ENCODE measurements around the gene KLHL12. TPM values are rescaled to one million over a fixed set of nuclear protein-coding genes. Genes with fewer than 3 reads are reported as not detected.
"Not testable (repeated sequence)": the region's sequence is repeated elsewhere in the genome, so short reads cannot be mapped to it uniquely, and the experiment has no call there.

Gene KLHL12
- total RNA-seq, 1 experiment from 2014 or later: 46.5 TPM

DNA sequence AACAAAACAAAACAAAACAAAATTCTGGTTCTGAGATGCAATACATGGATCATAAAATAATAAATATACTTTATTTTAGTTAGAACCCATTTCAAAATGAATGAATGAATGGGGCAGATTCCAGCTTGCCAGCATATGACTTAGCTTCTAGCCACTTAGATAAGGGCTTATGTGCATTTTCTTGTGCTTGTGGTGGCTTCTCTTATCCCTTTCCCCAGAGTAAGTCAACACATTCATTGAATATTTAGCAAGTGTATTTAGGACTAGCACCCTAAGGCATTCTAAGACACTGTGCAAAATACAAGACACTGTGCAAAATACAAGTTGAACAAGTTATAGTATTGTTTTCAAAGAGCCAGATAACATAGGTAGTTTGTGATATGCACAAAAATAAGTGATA is 26.4 kb upstream of the KLHL12 start:
- in situ Hi-C loops (cut with HindIII; ENCODE audit: low sequenced_read_pairs): no loop called here
- DNase-seq (ENCODE audit: low spot score): no peak

DNA sequence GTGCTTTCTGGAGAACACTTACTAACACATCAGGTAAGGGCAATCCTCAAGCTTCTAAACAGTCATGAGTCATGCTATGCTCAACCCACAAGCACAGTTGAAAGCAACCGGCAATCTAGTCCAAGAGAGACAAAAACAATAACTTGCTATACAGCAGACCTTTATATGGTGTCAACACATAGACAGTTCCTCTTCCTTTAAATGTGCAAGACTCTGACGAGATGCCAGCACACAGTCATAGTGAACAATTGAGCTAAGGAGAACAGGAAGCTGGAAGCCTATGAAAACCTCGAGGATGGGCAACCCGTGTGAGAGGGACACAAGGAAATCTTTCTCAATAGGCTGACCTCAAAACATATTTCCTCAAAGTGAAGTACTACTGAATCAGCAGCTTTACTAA is 25.8 kb upstream of the KLHL12 start:
- in situ Hi-C loops (cut with HindIII; ENCODE audit: low sequenced_read_pairs): no loop called here
- no peak for DNase-seq (ENCODE audit: low spot score)

DNA sequence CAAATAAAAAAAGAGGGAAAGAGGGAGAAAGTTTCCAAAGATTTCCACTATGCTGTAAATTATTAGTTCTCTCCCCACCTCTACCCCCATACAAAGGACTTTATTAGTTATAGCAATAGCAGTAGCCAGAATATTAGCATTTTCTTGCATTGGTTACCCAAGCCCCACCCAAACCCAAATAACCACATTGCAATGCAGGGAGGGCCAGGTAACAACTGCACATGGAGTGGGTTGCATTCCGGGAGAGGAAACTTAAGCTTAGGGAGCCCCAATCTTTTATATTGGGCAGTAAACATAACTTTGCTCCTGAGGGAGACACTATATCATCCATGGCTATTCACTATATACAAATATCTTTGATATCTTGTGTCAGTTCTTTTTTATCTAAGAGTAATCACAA is 25.1 kb upstream of the KLHL12 start:
- in situ Hi-C loops (cut with HindIII; ENCODE audit: low sequenced_read_pairs): no loop called here

DNA sequence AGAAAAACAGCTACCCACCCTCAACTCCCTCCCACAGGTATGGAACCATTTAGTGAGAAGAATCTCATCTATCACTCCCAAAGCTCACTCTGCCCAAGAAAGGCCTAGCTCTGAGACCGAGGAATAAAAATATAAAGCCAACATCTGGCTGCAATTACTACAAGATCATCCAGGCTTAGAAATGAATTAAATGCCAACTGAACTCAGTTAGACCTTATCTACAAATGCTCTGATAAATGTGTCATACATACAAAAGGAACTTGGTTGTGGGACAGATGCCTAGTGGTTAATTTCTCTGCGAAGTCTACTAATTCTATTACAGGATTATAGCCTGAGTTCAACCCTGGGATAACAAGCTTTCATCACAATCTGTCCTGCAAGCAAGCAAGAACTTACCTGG is 24.4 kb upstream of the KLHL12 start:
- DNase-seq (ENCODE audit: low spot score): no peak
- in situ Hi-C loops (cut with HindIII; ENCODE audit: low sequenced_read_pairs): no loop called here

More for the DNA sequence above, 25.1 kb upstream of the KLHL12 start:
- no peak for DNase-seq (ENCODE audit: low spot score)

DNA sequence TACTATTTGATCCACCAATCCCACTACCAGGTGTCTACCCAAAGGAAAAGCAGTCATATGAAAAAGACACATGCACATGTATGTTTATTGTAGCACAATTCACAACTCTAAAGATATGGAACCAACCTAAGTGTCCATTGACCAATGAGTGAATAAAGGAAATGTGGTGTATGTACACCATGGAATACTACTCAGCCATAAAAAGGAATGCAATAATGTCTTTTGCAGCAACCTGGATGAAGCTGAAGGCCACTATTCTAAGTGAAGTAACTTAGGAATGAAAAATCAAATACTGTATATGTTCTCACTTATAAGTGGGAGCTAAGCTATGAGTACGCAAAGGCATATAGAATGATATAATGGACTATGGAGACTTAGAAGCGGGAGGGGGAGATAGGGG is 18.4 kb upstream of the KLHL12 start:
- in situ Hi-C loops (cut with HindIII; ENCODE audit: low sequenced_read_pairs): no loop called here

DNA sequence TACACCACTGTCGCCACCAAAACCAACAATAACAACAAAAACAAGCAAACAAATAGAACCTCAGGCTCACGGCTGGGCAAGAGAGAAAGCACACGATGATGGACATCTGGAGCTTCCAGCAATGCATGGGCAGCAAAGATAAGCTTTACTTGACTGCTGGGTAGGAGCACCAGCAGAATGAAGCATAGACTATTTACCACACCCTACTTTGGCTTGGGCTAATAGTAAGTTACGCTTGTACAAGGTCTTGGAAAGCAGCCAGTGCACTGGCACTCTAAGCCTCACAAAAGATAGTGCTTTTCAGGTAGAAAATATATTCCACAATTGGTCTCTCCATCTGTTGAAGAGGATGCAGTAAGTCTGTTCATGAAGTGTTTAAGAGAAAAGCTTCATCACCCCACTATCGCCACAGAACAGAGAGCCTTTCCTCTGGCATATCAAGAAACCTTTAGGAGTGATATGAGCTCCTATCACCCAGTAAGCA is 17.4 kb upstream of the KLHL12 start:
- in situ Hi-C loops (cut with HindIII; ENCODE audit: low sequenced_read_pairs): no loop called here
- DNase-seq (ENCODE audit: low spot score): no peak

More for the DNA sequence above, 18.4 kb upstream of the KLHL12 start:
- DNase-seq (ENCODE audit: low spot score): no peak

DNA sequence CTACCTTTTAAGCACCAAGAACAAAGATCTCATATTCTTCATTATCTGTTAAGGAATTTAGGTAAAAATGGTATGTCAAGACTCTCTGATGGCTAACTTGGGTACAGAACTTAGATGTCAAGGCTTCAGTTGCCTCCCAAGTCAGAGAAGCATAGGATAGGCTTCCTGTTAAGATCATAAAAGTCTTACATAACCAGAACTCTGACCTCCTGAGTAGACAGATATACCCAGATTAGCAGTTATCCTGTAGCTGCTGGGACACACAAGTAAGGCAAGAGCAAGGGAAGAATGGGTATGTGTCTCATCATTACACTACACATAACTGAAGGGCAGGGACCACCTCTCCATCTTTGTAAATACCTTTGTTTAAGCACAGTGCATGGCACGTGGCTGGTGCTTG is 15.4 kb upstream of the KLHL12 start:
- in situ Hi-C loops (cut with HindIII; ENCODE audit: low sequenced_read_pairs): no loop called here
- DNase-seq (ENCODE audit: low spot score): no peak

DNA sequence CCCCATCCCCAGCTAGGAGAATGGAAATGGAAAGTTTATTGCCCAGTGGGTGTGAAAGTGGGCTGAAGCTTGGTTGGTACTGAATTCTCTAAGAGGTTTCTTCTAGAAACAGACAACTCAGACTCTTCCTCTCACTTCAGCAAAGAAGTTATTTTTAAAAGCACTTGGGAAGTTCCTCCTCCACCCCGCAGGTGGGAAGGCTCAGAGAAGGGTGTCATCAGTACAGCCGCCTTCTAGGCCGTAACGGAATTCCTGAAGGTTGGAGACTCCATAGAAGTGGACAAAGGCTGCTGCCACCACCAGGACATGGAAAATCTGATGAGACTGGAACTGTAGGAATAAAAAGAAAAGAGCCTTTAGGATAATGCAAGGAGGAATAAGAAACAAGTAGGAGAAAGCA is 14.3 kb upstream of the KLHL12 start:
- in situ Hi-C loops (cut with HindIII; ENCODE audit: low sequenced_read_pairs): no loop called here
- DNase-seq (ENCODE audit: low spot score): no peak

DNA sequence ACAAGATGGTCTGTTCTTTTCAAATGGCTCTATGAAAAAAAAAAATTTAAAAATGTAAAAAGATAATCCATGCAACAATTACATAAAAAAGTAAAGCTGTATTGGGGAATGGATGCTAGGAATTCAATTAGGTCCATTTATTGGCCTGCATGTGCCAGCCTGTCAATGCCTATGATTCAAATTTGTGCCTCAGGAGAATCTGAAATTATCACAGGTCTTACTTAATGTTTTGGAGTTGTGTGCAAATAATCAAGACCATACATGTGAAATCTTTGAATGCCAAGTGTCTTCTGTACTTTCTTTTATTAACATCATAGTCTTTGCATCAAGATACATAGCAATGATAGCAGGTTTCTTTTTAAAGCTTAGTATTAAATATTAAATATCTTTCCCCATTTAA is 13.5 kb upstream of the KLHL12 start:
- in situ Hi-C loops (cut with HindIII; ENCODE audit: low sequenced_read_pairs): no loop called here
- no peak for DNase-seq (ENCODE audit: low spot score)

DNA sequence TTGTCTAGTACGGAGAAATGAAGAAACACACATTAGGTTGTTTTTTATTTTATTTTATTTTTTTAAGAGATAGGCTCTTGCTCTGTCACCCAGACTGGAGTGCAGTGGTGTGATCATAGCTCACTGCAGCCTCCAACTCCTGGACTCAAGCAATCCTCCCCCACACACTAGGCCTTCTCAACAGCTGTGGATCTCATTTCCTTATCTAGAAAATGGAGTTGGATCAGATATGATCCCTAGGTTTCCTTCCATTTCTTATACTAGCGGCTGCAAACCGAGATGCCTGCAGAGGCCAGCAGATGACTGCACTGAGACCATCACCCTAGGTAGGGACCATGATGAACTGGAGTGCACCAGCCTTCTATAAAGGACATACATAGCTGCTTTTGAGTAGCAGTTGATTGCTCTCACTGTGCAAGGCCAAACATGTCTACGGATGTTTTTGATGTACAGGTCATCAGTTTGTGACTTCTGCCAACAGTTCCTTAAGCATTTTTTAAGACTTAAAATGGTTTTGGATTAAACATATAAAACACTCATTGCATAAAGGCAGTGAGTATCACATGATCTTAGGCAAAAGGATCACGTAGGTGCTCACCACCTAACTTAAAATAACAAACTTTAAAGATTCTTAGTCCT is 11.4 kb upstream of the KLHL12 start:
- DNase-seq (ENCODE audit: low spot score): no peak
- in situ Hi-C loops (cut with HindIII; ENCODE audit: low sequenced_read_pairs): no loop called here

DNA sequence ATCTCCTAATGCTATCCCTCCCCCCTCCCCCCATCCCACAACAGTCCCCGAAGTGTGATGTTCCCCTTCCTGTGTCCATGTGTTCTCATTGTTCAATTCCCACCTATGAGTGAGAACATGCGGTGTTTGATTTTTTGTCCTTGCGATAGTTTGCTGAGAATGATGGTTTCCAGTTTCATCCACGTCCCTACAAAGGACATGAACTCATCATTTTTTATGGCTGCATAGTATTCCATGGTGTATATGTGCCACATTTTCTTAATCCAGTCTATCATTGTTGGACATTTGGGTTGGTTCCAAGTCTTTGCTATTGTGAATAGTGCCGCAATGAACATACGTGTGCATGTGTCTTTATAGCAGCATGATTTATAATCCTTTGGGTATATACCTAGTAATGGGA is 9.4 kb upstream of the KLHL12 start:
- DNase-seq (ENCODE audit: low spot score); in situ Hi-C loops (cut with HindIII; ENCODE audit: low sequenced_read_pairs): not testable (repeated sequence)

DNA sequence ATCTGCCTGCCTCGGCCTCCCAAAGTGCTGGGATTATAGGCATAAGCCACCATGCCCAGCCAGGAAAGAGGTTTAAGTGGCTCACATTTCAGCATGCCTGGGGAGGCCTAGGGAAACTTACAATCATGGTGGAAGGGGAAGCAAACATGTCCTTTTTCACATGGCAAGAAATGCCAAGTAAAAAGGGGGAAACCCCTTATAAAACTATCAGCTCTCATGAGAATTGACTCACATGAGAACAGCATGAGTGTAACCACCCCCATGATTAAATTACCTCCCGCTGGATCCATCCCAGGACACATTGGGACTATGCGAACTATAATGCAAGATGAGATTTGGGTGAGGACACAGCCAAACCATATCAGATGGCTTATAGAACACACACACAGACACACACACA is 8.8 kb upstream of the KLHL12 start:
- DNase-seq (ENCODE audit: low spot score): no peak
- in situ Hi-C loops (cut with HindIII; ENCODE audit: low sequenced_read_pairs): no loop called here

DNA sequence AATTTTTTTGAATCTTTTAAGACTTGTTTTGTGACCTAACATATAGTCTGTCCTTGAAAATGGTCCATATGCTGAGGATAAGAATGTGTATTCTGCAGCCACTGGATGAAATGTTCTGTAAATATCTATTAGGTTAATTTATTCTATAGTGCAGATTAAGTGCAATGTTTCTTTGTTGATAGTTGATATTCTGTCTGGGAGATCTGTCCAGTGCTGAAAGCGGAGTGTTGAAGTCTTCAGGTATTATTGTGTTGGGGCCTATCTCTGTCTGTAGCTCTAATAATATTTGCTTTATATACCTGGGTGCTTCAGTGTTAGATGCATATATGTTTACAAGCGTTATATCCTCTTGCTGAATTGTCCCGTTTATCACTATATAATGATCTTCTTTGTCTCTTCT is 7.7 kb upstream of the KLHL12 start:
- DNase-seq (ENCODE audit: low spot score): no peak
- in situ Hi-C loops (cut with HindIII; ENCODE audit: low sequenced_read_pairs): no loop called here

DNA sequence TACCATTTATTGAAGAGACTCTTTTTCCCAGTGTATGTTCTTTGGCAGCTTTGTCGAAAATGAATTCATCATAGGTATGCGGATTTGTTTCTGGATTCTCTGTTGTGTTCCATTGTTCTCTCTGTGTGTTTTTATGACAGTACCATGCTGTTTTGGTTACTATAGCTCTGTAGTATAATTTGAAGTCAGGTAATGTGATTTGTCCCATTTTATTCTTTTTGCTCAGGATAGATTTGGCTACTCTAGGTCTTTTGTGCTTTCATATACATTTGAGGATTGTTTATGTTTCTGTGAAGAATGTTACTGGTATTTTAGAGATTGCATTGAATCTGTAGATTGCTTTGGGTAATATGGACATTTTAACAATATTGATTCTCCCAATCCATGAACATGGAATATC is 5.4 kb upstream of the KLHL12 start:
- DNase-seq (ENCODE audit: low spot score): no peak
- in situ Hi-C loops (cut with HindIII; ENCODE audit: low sequenced_read_pairs): no loop called here

DNA sequence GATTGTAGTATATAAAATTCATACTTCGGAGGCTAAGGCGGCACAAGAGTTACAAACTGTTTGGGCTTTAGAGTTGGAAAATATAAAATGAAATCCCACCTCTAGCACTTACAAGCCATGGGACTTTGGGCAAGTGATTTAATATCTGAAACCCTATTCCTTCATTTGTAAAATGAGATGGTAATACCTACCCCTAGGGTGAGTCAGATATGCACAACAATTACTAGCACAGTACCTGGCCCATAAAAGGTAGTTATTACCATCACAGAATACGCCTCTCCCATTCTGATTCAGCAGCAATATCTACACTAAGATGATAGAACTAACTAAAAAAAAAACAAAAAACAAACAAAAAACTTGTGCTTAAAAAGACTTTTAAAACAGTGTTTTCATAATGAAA is 3.5 kb downstream of the KLHL12 start:
- no peak for DNase-seq (ENCODE audit: low spot score)
- in situ Hi-C loops (cut with HindIII; ENCODE audit: low sequenced_read_pairs): no loop called here

DNA sequence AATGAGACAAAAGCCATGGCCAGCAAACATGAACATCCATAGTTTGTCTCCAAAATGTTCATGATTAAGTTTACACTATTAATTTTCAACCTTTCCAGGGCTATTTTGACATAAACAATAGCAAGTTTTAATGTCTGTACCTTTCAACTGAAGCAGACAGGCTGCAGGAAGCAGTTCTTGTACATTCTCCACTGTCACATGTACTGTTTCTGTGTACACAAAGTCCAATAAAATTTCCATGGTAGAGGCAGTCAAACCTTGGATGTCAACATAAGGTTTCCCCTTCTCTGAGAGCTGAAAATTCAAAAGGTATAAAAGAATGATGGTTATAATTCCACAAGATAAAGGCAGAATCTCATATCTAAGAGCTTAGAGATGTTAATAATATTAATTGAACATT is 7.4 kb downstream of the KLHL12 start:
- in situ Hi-C loops (cut with HindIII; ENCODE audit: low sequenced_read_pairs): no loop called here
- DNase-seq (ENCODE audit: low spot score): no peak

DNA sequence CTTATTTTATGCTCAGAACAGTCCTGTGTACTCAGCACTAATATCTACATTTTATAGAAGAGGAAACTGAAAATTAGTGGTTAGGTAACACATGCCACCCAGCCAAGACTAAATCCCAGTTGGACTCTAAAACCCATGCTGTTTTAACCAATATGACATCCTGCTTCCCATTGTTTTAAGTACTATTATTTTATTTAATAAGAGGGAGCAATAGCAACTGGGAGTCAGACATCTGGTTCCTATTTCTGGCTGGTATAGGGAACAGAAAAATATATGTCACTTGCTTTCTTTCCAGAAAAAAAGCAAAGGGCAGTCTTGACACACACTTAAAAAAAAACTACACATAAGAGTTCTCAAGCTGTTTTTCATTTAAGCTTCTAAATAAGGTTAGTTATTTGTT is 11.9 kb downstream of the KLHL12 start:
- in situ Hi-C loops (cut with HindIII; ENCODE audit: low sequenced_read_pairs): no loop called here
- DNase-seq (ENCODE audit: low spot score): no peak

DNA sequence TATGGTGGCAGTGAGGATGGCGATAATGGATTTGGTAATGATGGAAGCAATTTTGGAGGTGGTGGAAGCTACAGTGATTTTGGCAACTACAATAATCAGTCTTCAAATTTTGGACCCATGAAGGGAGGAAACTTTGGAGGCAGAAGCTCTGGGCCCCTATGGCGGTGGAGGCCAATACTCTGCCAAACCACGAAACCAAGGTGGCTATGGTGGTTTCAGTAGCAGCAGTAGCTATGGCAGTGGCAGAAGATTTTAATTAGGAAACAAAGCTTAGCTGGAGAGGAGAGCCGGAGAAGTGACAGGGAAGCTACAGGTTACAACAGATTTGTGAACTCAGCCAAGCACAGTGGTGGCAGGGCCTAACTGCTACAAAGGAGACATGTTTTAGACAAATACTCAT is 14.6 kb downstream of the KLHL12 start:
- in situ Hi-C loops (cut with HindIII; ENCODE audit: low sequenced_read_pairs); DNase-seq (ENCODE audit: low spot score): not testable (repeated sequence)

DNA sequence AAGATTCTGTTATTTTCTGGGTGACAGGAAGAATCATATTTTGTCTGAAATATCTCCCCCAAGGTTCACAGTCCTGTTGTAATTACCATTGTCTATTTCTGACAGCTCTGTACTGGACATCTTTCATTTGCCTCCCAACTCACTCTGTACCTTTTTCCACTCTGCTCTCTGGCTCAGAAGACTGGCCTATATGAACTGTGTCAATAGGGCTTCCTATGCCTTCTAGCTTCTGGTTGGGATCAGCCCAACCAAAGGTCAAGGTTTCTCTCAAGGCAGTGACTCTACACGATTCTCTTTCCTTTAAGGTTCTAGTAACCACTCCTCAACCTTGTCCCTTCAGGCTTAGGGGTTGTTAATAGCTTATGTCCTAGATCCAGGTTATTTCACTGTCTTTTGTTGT is 17.5 kb downstream of the KLHL12 start:
- no peak for DNase-seq (ENCODE audit: low spot score)

DNA sequence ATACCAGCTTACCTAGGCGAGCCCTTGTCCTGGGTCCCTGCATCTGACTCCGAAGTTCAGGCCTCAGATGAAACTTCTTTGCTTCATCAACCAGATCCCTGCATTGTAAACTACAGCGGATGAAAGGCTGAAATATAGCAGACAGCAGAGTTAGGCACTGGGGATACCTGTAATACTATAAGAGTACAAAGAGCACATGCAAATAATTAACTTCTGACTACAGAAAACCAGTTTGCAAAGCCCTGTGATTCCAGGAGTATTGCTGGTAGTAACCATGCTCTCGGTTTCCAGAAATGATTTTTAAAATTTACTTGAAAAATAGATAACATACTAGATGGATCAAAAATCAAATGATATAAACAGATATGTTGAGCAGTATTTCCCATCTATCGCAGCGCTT is 18.0 kb downstream of the KLHL12 start:
- in situ Hi-C loops (cut with HindIII; ENCODE audit: low sequenced_read_pairs): no loop called here
- no peak for DNase-seq (ENCODE audit: low spot score)

More for the DNA sequence above, 17.5 kb downstream of the KLHL12 start:
- in situ Hi-C loops (cut with HindIII; ENCODE audit: low sequenced_read_pairs): no loop called here

DNA sequence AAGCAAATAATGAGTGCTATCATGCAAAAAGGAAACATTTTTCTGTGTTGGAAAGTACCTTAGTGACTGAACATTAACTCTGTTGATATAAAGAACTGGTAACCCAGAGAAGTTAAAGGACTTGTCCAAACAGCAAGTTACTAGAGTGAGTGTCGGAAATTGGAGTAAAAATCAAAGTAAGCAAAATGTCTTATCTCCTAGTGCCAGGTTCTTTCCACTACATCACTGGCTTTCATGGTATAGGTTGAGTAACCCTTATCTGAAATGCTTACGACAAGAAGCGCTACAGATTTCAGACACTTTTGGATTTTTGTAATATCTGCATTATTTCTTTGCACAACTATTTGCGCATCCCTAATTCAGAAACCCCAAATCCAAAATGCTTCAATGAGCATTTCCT is 21.7 kb downstream of the KLHL12 start:
- DNase-seq (ENCODE audit: low spot score): no peak
- in situ Hi-C loops (cut with HindIII; ENCODE audit: low sequenced_read_pairs): no loop called here

DNA sequence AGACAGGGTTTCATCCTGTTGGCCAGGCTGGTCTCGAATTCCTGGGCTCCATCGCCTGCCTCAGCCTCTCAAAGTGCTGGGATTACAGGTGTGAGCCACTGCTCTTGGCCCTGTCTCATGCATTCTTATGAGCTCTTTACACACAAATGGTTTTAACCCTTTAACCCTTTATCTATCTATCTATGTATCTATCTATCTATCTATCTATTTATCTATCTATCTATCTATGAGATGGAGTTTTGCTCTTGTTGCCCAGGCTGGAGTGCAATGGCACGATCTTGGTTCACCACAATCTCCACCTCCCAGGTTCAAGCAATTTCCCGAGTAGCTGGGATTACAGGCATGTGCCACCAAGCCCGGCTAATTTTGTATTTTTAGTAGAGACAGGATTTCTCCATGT is 23.2 kb downstream of the KLHL12 start:
- DNase-seq (ENCODE audit: low spot score); in situ Hi-C loops (cut with HindIII; ENCODE audit: low sequenced_read_pairs): not testable (repeated sequence)
